ENCODE measurements around the gene CEP41.

CEP41 gene

GRCh38 chr7:130367088-130367755, 73.6 kb downstream of the CEP41 start:
- no peak for DNase-seq

GRCh38 chr7:130366564-130366963, 74.3 kb downstream of the CEP41 start:
- no peak for DNase-seq

- no peak for DNase-seq
Observed at GRCh38 chr7:130365511-130366441, 75.0 kb downstream of the CEP41 start.

GRCh38 chr7:130365088-130365487, 75.7 kb downstream of the CEP41 start:
- no peak for DNase-seq

- DNase-seq: no peak
Observed at GRCh38 chr7:130364451-130364850, 76.4 kb downstream of the CEP41 start.

- DNase-seq: no peak
Observed at GRCh38 chr7:130363026-130363847, 77.6 kb downstream of the CEP41 start.

GRCh38 chr7:130362251-130362816, 78.5 kb downstream of the CEP41 start:
- no peak for DNase-seq

GRCh38 chr7:130361681-130362080, 79.1 kb downstream of the CEP41 start:
- no peak for DNase-seq

- DNase-seq: no peak
Observed at GRCh38 chr7:130360518-130360917, 80.3 kb downstream of the CEP41 start.

GRCh38 chr7:130359276-130359857, 81.4 kb downstream of the CEP41 start:
- DNase-seq: no peak

- DNase-seq: no peak
Observed at GRCh38 chr7:130358471-130358870, 82.3 kb downstream of the CEP41 start.

- DNase-seq: no peak
Observed at GRCh38 chr7:130356876-130357611, 83.8 kb downstream of the CEP41 start.

- DNase-seq: no peak
Observed at GRCh38 chr7:130356121-130356875, 84.5 kb downstream of the CEP41 start.

- DNase-seq: no peak
Observed at GRCh38 chr7:130353196-130353595, 87.6 kb downstream of the CEP41 start.

GRCh38 chr7:130352194-130353074, 88.4 kb downstream of the CEP41 start:
- no peak for DNase-seq

GRCh38 chr7:130351791-130352090, 89.1 kb downstream of the CEP41 start:
- no peak for DNase-seq

- no peak for DNase-seq
Observed at GRCh38 chr7:130350945-130351790, 89.6 kb downstream of the CEP41 start.

- DNase-seq: no peak
Observed at GRCh38 chr7:130349911-130350782, 90.7 kb downstream of the CEP41 start.

All from effector CD8-positive, alpha-beta T cell (primary cell).